ENCODE results near the gene MARF1. TPM values are rescaled to one million over a fixed set of nuclear protein-coding genes. Genes with fewer than 3 reads are reported as not detected.

MARF1 gene
- total RNA-seq, 4 donors from 2014 or later = 31.2 to 43.2 (median 35.7) TPM

- intact Hi-C loops (cut with DNase I; ENCODE audit: low total_unique reads) = no loop called here
- no peak for DNase-seq (ENCODE audit: low spot score in 2 of 2)
- TF ChIP-seq CTCF (IDR thresholded peaks at IDR 0.05) (no peak), POLR2A (IDR thresholded peaks at IDR 0.05) (no peak)
- H3K4me3 ChIP-seq (ENCODE audit: low read depth, poor library complexity, severe bottlenecking) = no peak overlapping the region
- WGBS, 2 donors = 95 to 97% methylated on average over 12 of the region's 12 CpGs
Observed at GRCh38 chr16:15586716-15587115, 56.2 kb downstream of the MARF1 start.

DNA sequence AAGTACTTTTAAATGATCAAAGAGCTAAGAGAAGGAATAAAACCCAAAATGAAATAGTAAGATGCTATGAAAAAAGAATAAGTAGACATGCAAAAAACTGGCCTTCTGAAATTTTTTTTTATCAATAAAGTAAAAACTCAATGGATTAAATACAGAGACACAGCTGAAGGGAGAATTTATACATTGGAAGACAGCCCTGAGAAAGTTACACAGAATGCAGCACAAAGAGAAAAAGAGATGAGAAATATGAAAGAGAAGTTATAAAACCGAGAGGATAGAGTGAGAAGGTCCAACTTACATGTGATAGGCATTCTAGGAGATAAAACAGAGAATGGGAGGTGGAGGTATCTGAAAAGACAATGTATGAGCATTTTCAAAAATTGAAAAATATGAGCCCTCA lies 57.0 kb downstream of the MARF1 start:
- no peak overlapping the region for H3K4me3 ChIP-seq (ENCODE audit: low read depth, poor library complexity, severe bottlenecking)
- no peak for DNase-seq (ENCODE audit: low spot score in 2 of 2)
- no peak for TF ChIP-seq CTCF (IDR thresholded peaks at IDR 0.05)
- TF ChIP-seq POLR2A (IDR thresholded peaks at IDR 0.05) = no peak
- intact Hi-C loops (cut with DNase I; ENCODE audit: low total_unique reads) = no loop called here
- 80 to 92% methylated on average over 1 of the region's 1 CpG for WGBS, 2 donors

- DNase-seq (ENCODE audit: low spot score in 2 of 2) = no peak
- WGBS, 2 donors = 90 to 98% methylated on average over 4 of the region's 4 CpGs
- intact Hi-C loops (cut with DNase I; ENCODE audit: low total_unique reads) = no loop called here
- TF ChIP-seq CTCF (IDR thresholded peaks at IDR 0.05) (no peak), POLR2A (IDR thresholded peaks at IDR 0.05) (no peak)
- H3K4me3 ChIP-seq (ENCODE audit: low read depth, poor library complexity, severe bottlenecking) = no peak overlapping the region
Observed at GRCh38 chr16:15583526-15583925, 59.4 kb downstream of the MARF1 start.

- TF ChIP-seq POLR2A (IDR thresholded peaks at IDR 0.05) (no peak), CTCF (IDR thresholded peaks at IDR 0.05) (no peak)
- intact Hi-C loops (cut with DNase I; ENCODE audit: low total_unique reads) = no loop called here
- H3K4me3 ChIP-seq (ENCODE audit: low read depth, poor library complexity, severe bottlenecking) = no peak overlapping the region
- WGBS, 2 donors = 85 to 86% methylated on average over 10 of the region's 10 CpGs
- no peak for DNase-seq (ENCODE audit: low spot score in 2 of 2)
Observed at GRCh38 chr16:15581127-15581815, 61.7 kb downstream of the MARF1 start.

- DNase-seq (ENCODE audit: low spot score in 2 of 2) = no peak
- TF ChIP-seq POLR2A (IDR thresholded peaks at IDR 0.05) (no peak), CTCF (IDR thresholded peaks at IDR 0.05) (no peak)
- intact Hi-C loops (cut with DNase I; ENCODE audit: low total_unique reads) = no loop called here
- no peak overlapping the region for H3K4me3 ChIP-seq (ENCODE audit: low read depth, poor library complexity, severe bottlenecking)
- 93 to 97% methylated on average over 4 of the region's 4 CpGs for WGBS, 2 donors
Observed at GRCh38 chr16:15578824-15579223, 64.1 kb downstream of the MARF1 start.

All from lower leg skin (tissue), 4 donors.